Gastroesophageal sphincter (tissue), 3 donors: ENCODE measurements around the gene BRD1.

ENCODE experiments used
- POLR2A ChIP-seq, 2 donors: fragments of 450-650 bp; IDR thresholded peaks; one replicate each; pipeline ENCODE4 v1.6.1; 2017; ENCODE audit warnings: antibody characterized with exemption in 2 of 2, mild to moderate bottlenecking in 2 of 2, moderate library complexity in 1 of 2
- TF ChIP-seq, protein P1 (sequence below), 4 experiments: fragments of 200-600 bp in 2 of 4; fragments of 450-650 bp in 2 of 4; sonication (generic) in 1 of 4; IDR thresholded peaks; one replicate each; pipeline ENCODE4 v1.5.1; 2017 to 2019; ENCODE audit warnings: antibody characterized with exemption in 4 of 4, mild to moderate bottlenecking in 2 of 4, moderate library complexity in 2 of 4

GRCh38 chr22:49873228-49873940, 45.7 kb upstream of the BRD1 start:
- TF ChIP-seq, protein P1, sequence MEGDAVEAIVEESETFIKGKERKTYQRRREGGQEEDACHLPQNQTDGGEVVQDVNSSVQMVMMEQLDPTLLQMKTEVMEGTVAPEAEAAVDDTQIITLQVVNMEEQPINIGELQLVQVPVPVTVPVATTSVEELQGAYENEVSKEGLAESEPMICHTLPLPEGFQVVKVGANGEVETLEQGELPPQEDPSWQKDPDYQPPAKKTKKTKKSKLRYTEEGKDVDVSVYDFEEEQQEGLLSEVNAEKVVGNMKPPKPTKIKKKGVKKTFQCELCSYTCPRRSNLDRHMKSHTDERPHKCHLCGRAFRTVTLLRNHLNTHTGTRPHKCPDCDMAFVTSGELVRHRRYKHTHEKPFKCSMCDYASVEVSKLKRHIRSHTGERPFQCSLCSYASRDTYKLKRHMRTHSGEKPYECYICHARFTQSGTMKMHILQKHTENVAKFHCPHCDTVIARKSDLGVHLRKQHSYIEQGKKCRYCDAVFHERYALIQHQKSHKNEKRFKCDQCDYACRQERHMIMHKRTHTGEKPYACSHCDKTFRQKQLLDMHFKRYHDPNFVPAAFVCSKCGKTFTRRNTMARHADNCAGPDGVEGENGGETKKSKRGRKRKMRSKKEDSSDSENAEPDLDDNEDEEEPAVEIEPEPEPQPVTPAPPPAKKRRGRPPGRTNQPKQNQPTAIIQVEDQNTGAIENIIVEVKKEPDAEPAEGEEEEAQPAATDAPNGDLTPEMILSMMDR (IDR thresholded peaks at IDR 0.05) = no peak
- no peak for TF ChIP-seq POLR2A (IDR thresholded peaks at IDR 0.05)
